ENCODE results near the gene C1QTNF2. TPM values are rescaled to one million over a fixed set of nuclear protein-coding genes. Genes with fewer than 3 reads are reported as not detected.

Gene C1QTNF2
- total and polyA plus RNA-seq, 2 of the 4 experiments (the other 2 are of a cell fraction): 0.72 to 1.2 TPM

- Histone ChIP-seq H2BK5ac (ENCODE audit: low read depth, low read length, poor library complexity, severe bottlenecking) (no peak overlapping the region), H3K14ac (replicated peaks; ENCODE audit: low read depth, low read length) (no peak overlapping the region), H2AFZ (replicated peaks; ENCODE audit: low read length, poor library complexity) (no peak overlapping the region), H3K18ac (ENCODE audit: low read depth, low read length) (no peak overlapping the region), H3K9me1 (ENCODE audit: insufficient read depth, low read length) (peaks cover 12% of the 10 kb centered on the region), H3K9me3 (ENCODE audit: control insufficient read depth, insufficient read depth, low read length) (no peaks in the 10 kb centered on the region), H3K27ac (ENCODE audit: insufficient read depth, low read length) (no peak overlapping the region), H3K36me3 (ENCODE audit: control insufficient read depth, insufficient read depth, low read length) (peaks cover 9% of the 10 kb centered on the region), H2BK15ac (ENCODE audit: low read depth, low read length) (no peak overlapping the region), H3K4ac (ENCODE audit: low read depth, low read length) (no peak overlapping the region), H2AK9ac (replicated peaks; ENCODE audit: low read depth, low read length, poor library complexity) (no peak overlapping the region), H3K56ac (ENCODE audit: extremely low read depth, insufficient read depth, low read length) (no peak overlapping the region), H3K4me2 (ENCODE audit: low read depth, low read length) (no peak overlapping the region), H4K20me1 (ENCODE audit: insufficient read depth, low read length) (no peaks in the 10 kb centered on the region), H2BK20ac (ENCODE audit: low read depth, low read length) (no peak overlapping the region), H2AK5ac (ENCODE audit: low read depth, low read length) (no peak overlapping the region), H3K4me1 (ENCODE audit: control insufficient read depth, insufficient read depth, low read length) (no peaks in the 10 kb centered on the region; the same call in none of the 2 replicates), H3K27me3 (ENCODE audit: control insufficient read depth, insufficient read depth, low read length) (no peaks in the 10 kb centered on the region), H3K23ac (ENCODE audit: low read depth, low read length) (no peak overlapping the region), H3K4me3 (ENCODE audit: insufficient read depth, low read depth, low read length) (no peak overlapping the region), H3K79me1 (ENCODE audit: low read depth in 1 of 2, low read length in 2 of 2) (peaks cover 13 to 38% of the 10 kb centered on the region in 2 experiments), H4K5ac (ENCODE audit: low read depth, low read length) (no peak overlapping the region), H2BK120ac (ENCODE audit: low read depth, low read length) (no peak overlapping the region), H4K91ac (ENCODE audit: insufficient read depth, low read depth, low read length) (no peak overlapping the region), H3K9ac (ENCODE audit: low read depth, low read length) (no peak overlapping the region), H4K8ac (ENCODE audit: low read depth in 2 of 2, low read length in 2 of 2) (no peak overlapping the region)
- dilution Hi-C loops (cut with HindIII; ENCODE audit: low sequenced_read_pairs, unreplicated experiment): no loop called here
- CTCF ChIA-PET: no interaction called here
- no TSS peak for BruUV-seq (replicated peaks)
- intact Hi-C loops (cut with micrococcal nuclease): no loop called here
- WGBS, 2 experiments (ENCODE audit: extremely low coverage in 2 of 2, insufficient read length in 1 of 2): 80% methylated on average over 1 of the region's 4 CpGs; no CpG with 5 or more reads in 1 of the 2 experiments
- in situ Hi-C loops (cut with MboI; ENCODE audit: low sequenced_read_pairs): no loop called here
- DNase-seq (no peak), ATAC-seq (ENCODE audit: low read depth) (no peak)
- POLR2A ChIA-PET (ENCODE audit: unreplicated experiment): no interaction called here
- TF ChIP-seq CHD1 (IDR thresholded peaks at IDR 0.05; ENCODE audit: low read depth, low read length) (no peak), RFX5 (IDR thresholded peaks at IDR 0.05; ENCODE audit: low read depth, low read length) (no peak), NFE2L2 (IDR thresholded peaks at IDR 0.05; ENCODE audit: low read depth, low read length) (no peak), SMC3 (IDR thresholded peaks at IDR 0.05; ENCODE audit: low read depth, low read length) (no peak), BHLHE40 (IDR thresholded peaks at IDR 0.05; ENCODE audit: low read depth, low read length) (no peak), RAD21 (IDR thresholded peaks at IDR 0.05; ENCODE audit: low read length) (no peak), RCOR1 (IDR thresholded peaks at IDR 0.05; ENCODE audit: insufficient replicate concordance, low read length) (no peak), FOS (IDR thresholded peaks at IDR 0.05; ENCODE audit: low read depth, low read length) (no peak)
- TF ChIP-seq, protein P1, sequence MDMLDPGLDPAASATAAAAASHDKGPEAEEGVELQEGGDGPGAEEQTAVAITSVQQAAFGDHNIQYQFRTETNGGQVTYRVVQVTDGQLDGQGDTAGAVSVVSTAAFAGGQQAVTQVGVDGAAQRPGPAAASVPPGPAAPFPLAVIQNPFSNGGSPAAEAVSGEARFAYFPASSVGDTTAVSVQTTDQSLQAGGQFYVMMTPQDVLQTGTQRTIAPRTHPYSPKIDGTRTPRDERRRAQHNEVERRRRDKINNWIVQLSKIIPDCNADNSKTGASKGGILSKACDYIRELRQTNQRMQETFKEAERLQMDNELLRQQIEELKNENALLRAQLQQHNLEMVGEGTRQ (IDR thresholded peaks at IDR 0.05; ENCODE audit: low read depth, low read length): no peak
These were observed 63.7 kb downstream of the C1QTNF2 start for GRCh38 chr5:160306696-160307095.
